Measurements from ENCODE around the gene HNRNPA1L2. TPM values are rescaled to one million over a fixed set of nuclear protein-coding genes. Genes with fewer than 3 reads are reported as not detected.
"Not testable (repeated sequence)": the region's sequence is repeated elsewhere in the genome, so short reads cannot be mapped to it uniquely, and the experiment has no call there.

Gene HNRNPA1L2
- total RNA-seq, 1 donor from 2014 or later, result 3.2 TPM

DNA sequence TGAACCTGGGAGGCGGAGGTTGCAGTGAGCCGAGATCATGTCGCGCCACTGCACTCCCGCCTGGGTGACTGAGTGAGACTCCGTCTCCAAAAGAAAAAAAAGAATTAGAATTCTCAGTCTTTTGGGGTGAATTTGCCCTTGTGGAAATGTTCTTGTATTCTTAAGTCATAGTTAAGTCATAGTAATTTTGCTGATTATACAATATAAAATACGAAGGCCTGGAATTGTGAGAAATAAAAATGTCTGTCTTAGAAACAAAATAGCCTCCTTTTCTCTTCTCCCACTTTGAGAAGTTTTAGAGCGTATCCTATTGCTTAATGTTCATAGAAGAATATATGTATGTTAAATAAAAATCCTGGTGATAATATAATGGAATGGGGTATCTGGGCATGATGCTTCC lies 28.5 kb downstream of the HNRNPA1L2 start:
- no peaks in the 10 kb centered on the region for H3K9me3 ChIP-seq
- no peak overlapping the region for H3K4me3 ChIP-seq
- TF ChIP-seq, protein P1, sequence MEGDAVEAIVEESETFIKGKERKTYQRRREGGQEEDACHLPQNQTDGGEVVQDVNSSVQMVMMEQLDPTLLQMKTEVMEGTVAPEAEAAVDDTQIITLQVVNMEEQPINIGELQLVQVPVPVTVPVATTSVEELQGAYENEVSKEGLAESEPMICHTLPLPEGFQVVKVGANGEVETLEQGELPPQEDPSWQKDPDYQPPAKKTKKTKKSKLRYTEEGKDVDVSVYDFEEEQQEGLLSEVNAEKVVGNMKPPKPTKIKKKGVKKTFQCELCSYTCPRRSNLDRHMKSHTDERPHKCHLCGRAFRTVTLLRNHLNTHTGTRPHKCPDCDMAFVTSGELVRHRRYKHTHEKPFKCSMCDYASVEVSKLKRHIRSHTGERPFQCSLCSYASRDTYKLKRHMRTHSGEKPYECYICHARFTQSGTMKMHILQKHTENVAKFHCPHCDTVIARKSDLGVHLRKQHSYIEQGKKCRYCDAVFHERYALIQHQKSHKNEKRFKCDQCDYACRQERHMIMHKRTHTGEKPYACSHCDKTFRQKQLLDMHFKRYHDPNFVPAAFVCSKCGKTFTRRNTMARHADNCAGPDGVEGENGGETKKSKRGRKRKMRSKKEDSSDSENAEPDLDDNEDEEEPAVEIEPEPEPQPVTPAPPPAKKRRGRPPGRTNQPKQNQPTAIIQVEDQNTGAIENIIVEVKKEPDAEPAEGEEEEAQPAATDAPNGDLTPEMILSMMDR (IDR thresholded peaks at IDR 0.05), result no peak
- TF ChIP-seq POLR2AphosphoS5 (IDR thresholded peaks at IDR 0.05; ENCODE audit: insufficient read depth in 1 of 2, low read depth in 1 of 2) (no peak), POLR2A (IDR thresholded peaks at IDR 0.05) (no peak)
- no peak overlapping the region for H3K27ac ChIP-seq
- DNase-seq (ENCODE audit: extremely low spot score in 2 of 2), result no peak
- no peaks in the 10 kb centered on the region for H3K27me3 ChIP-seq
- peaks cover 0 to 22% of the 10 kb centered on the region in 2 donors for H3K36me3 ChIP-seq
- intact Hi-C loops (cut with DNase I), result no loop called here
- no peaks in the 10 kb centered on the region for H3K4me1 ChIP-seq

DNA sequence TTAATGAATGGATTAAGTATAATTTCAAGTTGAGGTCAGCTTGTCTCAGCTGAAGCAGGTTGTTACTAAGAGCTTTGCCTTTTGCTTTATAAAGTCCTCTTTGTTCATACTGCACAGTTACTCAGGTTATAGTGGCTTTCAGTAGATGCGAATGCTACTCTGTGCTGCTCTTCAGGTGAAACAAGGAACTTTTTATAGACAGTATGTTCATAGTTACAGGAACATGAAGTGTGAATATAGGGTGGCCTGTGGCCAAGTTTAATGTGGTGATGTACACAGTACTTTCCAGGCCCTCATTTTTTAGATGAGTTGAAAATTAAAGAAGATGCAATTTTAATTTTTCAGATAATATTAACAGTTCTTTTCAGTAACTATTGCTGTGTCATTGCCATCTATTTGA lies 31.2 kb downstream of the HNRNPA1L2 start:
- H3K36me3 ChIP-seq, result peaks cover 0 to 18% of the 10 kb centered on the region in 2 donors
- no peak overlapping the region for H3K4me3 ChIP-seq
- DNase-seq (ENCODE audit: extremely low spot score in 2 of 2), result no peak
- H3K27ac ChIP-seq, result no peak overlapping the region
- no peaks in the 10 kb centered on the region for H3K27me3 ChIP-seq
- H3K4me1 ChIP-seq, result no peaks in the 10 kb centered on the region
- TF ChIP-seq, protein P1 (IDR thresholded peaks at IDR 0.05), result no peak
- no peak for TF ChIP-seq POLR2A (IDR thresholded peaks at IDR 0.05)
- TF ChIP-seq POLR2AphosphoS5 (IDR thresholded peaks at IDR 0.05; ENCODE audit: insufficient read depth in 1 of 2, low read depth in 1 of 2), result no peak
- no peaks in the 10 kb centered on the region for H3K9me3 ChIP-seq
- intact Hi-C loops (cut with DNase I), result no loop called here

DNA sequence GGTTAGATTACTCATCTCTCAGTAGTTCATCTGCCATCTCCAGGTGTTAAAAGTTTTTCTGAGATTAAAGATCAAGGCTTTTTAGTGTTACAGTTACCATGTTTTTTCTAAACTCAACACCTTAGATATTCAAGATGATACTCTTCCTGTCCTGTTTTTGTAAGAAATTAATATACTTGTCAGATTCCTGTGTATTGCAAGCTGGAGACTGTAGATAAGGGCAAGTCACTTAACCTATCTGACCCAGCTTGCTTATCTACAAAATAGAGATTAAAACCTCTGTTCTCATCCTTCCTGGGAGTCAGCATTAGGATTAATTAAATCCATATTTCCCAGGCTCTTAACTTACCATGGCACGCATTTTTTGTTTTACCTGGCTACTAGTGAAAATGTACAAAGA lies 35.6 kb downstream of the HNRNPA1L2 start:
- TF ChIP-seq POLR2AphosphoS5 (IDR thresholded peaks at IDR 0.05; ENCODE audit: insufficient read depth in 1 of 2, low read depth in 1 of 2) (no peak), POLR2A (IDR thresholded peaks at IDR 0.05) (no peak)
- TF ChIP-seq, protein P1 (IDR thresholded peaks at IDR 0.05), result no peak
- Histone ChIP-seq H3K27ac (no peak overlapping the region), H3K27me3 (no peaks in the 10 kb centered on the region), H3K4me1 (no peaks in the 10 kb centered on the region), H3K36me3 (peaks cover 0 to 49% of the 10 kb centered on the region in 2 donors), H3K4me3 (no peak overlapping the region), H3K9me3 (no peaks in the 10 kb centered on the region)
- intact Hi-C loops (cut with DNase I), result loop anchor here (5.0 kb wide), 1 partner anchor 1946 kb away; no protein-coding TSS in a partner anchor
- DNase-seq (ENCODE audit: extremely low spot score in 2 of 2), result no peak

DNA sequence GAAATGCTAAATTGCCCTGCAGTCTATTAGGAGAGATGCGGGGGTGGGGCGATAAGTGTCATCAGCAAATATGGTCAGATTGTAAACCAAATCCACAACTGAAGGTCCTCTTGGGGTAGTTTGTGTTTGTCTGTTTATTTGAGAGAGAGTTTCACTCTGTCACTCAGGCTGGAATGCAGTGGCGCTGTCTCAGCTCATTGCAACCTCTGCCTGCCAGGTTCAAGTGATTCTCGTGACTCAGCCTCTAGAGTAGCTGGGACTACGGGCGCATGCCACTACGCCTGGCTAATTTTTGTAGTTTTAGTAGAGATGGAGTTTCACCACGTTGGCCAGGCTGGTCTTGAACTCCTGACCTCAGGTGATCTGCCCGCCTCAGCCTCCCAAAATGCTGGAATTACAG lies 43.6 kb downstream of the HNRNPA1L2 start:
- H3K27me3 ChIP-seq; H3K4me3 ChIP-seq; H3K4me1 ChIP-seq; H3K27ac ChIP-seq; H3K9me3 ChIP-seq; intact Hi-C loops (cut with DNase I); DNase-seq (ENCODE audit: extremely low spot score in 2 of 2): not testable (repeated sequence)
- H3K36me3 ChIP-seq, result peaks cover 0 to 58% of the 10 kb centered on the region in 2 donors

DNA sequence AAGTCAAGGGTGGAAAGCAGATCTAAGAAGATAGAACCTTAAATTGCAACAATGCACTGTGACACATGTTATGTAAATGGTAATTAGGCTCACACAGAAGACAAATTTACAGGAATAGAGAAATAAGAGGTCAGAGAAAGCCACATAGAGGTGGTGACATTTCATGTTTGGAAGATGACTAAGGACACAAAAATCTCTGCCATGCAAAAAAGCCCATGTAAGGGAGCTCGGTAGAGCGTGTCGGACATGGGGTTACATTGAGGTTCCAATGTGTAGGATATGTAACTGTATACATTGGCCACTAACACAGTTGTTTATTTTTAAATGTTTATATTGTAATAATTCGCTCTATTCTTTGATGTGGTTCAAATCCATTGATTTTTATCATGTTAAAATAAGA lies 44.1 kb downstream of the HNRNPA1L2 start:
- TF ChIP-seq, protein P1 (IDR thresholded peaks at IDR 0.05), result no peak
- TF ChIP-seq POLR2A (IDR thresholded peaks at IDR 0.05) (no peak), POLR2AphosphoS5 (IDR thresholded peaks at IDR 0.05; ENCODE audit: insufficient read depth in 1 of 2, low read depth in 1 of 2) (no peak)
- Histone ChIP-seq H3K27ac (no peak overlapping the region), H3K4me1 (no peaks in the 10 kb centered on the region), H3K36me3 (peaks cover 0 to 52% of the 10 kb centered on the region in 2 donors), H3K9me3 (no peaks in the 10 kb centered on the region), H3K27me3 (no peaks in the 10 kb centered on the region), H3K4me3 (no peak overlapping the region)
- intact Hi-C loops (cut with DNase I), result no loop called here
- DNase-seq (ENCODE audit: extremely low spot score in 2 of 2), result no peak

Other genes starting within 250 kb of the HNRNPA1L2 start
- gene THSD1, start 236.3 kb upstream of the HNRNPA1L2 start, total RNA-seq, result 6.4 TPM
- 57.2 TPM for gene VPS36, start 191.8 kb upstream of the HNRNPA1L2 start, total RNA-seq
- gene CKAP2, start 187.0 kb upstream of the HNRNPA1L2 start, total RNA-seq, result 12.8 TPM
- 24.1 TPM for gene SUGT1, start 10.4 kb downstream of the HNRNPA1L2 start, total RNA-seq
- not detected for gene CNMD, start 97.4 kb downstream of the HNRNPA1L2 start, total RNA-seq
- gene PCDH8, start 206.2 kb downstream of the HNRNPA1L2 start, total RNA-seq, result 0.98 TPM

Data from vagina (tissue), 2 donors.